ENCODE data around the gene TMC2.
"Not testable (repeated sequence)": the region's sequence is repeated elsewhere in the genome, so short reads cannot be mapped to it uniquely, and the experiment has no call there.

TMC2 gene

DNA sequence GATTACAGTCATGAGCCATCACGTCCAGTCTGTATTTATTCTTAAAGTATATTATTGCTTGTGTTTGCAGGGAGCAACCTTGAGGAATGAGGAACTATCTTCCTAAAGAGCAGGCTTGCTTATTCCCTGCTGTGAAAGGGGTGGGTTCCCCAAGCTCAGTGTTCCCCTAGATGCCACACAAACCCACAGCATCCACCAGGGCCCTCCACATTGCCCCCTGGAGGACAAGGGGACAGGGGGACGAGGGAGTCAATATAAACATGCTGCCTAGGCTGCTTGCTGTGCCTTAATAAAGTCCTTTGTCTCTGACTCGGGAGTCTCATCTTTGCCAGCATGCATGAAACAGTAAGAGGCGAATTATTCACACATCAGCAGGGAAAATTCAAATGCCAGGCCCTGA lies 135.6 kb downstream of the TMC2 start:
- DNase-seq, result no peak

DNA sequence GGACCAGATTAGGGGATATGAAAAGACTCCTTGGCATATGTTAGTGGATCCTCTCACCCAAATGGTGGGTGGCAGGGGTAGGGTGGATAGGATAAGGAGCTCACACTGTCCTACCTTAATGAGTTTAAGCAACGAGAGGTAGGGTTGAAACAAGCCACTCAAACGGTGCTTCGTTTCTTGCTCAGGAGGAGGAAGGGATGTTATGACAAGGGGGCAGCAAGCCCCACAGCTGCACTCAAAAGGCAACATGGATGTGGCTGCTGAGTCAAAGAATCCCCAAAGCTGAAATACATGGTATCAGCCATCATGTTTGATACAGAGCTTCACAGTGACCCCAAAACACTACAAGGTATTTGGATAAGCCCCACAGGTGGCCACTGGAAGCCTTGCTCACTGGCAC lies 136.1 kb downstream of the TMC2 start:
- DNase-seq, result no peak

DNA sequence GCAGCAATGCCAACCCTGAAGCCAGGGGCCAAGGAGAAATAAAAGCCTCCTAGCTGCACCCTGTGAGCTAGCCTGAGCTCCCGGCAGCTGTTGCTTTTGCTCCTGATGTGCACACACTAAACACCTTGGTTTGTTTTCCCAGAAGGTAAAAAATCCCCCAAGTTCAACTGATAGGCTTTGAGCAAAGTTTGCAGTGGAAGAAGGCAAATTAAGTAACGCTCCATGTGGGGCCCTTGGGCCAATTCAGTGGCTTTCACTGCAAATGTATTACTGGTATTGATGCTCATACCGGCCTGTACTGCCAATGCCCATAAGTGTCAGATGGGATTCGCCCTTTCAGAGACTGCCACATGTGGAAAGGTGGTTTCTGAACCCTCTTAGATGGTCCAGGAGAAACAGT lies 137.1 kb downstream of the TMC2 start:
- no peak for DNase-seq

DNA sequence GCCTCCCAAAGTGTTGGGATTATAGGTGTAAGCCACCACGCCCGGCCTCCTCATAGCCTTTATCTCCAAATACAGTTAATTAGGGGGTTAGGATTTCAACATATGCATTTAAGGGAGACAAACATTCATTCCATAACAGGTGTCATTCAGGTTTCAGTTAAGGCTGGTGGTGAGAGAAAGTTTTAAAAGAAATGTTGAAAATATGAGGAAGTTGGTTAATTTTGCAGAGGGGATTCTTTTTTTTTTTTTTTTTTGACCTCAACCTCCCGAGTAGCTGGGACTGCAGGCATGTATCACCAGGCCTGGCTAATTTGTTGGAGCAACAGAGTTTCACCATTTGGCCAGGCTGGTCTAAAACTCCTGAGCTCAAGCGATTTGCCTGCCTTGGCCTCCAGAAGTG lies 143.7 kb downstream of the TMC2 start:
- no peak for DNase-seq

DNA sequence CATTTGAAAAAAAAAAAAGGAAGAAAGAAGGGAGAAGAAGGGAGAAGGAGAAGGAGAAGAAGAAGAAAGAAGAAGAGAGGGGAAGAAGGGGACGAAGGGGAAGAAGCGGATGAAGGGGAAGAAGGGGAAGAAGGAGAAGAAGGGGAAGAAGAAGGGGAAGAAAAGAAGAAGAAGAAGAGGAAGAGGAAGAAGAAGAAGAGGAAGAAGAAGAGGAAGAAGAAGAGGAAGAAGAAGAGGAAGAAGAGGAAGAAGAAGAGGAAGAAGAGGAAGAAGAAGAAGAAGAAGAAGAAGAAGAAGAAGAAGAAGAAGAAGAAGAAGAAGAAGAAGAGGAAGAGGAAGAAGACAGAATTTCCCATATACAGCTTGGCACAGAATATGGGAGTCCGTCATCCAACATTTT lies 145.7 kb downstream of the TMC2 start:
- DNase-seq, result not testable (repeated sequence)

DNA sequence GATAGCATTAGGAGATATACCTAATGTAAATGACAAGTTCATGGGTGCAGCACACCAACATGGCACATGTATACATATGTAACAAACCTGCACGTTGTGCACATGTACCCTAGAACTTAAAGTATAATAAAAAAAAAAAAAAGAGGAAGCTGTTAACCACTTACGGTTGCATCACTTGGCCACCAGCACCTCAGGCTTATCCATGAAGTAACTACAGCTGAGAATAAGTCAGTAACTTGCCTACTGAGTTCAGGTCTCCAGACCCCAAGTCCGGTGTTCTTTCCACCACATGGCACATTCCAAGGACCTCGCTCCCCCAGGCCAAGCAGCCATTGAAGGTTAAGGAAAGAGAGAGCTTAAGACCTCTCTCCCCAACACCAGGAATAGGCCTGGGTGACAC lies 148.4 kb downstream of the TMC2 start:
- DNase-seq, result not testable (repeated sequence)

DNA sequence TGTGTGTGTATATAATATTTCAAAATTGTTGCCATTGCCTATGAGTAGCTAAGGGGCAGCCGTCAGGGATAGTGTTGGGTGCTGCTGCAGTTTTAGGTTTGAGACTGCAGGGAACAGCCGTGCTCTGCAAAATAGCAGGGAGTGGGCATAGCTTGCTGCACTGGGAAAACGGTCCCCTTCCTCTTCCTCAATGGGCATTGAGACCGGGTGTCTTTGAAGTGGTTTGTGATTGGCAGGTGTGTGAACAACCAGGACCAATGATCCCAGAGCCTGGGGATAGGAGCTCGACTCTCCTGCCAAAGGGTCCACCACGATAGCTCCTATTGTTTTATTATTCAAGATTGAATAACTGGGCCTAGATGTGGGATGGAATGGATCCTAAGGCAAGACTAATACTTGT lies 151.1 kb downstream of the TMC2 start:
- no peak for DNase-seq

DNA sequence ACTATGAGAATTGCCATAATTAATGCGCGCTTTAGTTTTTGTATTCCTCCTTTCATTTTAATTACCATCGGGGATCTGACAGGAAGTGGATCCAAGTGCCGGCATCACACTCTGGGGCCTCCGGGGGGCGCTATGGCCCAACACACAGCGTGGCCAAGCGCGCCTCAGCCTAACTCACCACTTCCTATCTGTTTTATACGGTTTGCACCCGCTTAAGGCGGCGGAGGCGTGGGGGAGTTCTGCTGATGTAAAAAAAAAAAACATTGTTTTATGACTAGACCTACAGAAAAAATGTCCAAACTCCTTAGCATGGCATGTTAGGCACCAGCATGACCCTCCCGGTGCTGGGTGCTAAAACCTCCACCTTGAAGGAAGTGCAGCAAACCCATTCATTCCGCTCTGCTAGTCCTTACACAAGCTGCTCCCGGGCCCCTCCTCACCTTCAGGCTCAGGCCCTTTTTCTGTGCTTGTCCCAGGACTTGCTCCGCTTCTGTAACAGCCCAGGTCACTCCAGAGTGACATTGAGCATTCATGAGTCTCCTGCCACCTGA lies 151.7 kb downstream of the TMC2 start:
- DNase-seq, result peak in 7 of 14 donors; percentile 9 to 60 (median 15)

DNA sequence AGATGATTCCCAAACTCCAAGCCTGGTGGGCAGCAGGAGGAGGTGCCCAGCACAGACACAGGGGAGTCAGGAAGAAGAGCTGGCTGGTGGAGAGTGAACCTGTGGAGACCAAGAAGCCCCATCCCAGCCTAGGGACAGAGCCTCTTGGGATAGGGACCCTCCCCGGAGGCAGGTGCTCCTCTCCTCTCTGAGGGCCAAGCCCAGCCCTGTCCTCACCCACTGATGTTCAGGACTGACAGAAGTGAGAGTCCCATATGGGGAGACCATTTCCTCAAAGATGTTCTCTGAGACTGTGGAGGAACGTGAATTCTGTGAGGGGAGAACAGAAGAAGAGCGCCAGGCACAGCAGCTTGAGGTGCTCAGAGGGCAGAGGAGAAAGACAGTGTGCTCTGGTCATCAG lies 153.8 kb downstream of the TMC2 start:
- no peak for DNase-seq

DNA sequence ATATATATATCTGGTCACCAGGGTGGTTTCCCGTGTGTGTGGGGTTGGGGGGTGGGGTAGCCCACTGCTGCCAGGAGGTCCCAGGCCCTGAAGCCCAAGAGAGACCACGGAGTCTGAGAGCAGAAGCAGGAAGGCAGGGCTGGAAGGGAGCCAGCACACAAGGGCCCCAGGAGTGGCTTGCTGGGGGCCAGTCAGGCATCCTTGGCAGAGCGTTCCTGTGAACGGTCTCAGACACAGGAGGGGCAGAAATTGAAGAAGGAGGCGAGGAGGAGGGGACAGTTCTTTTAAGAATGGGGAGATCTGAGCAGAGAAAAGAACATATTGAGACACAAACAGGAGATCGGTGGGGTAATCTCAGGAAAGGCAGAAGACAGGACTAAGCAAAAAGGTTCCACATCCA lies 154.3 kb downstream of the TMC2 start:
- DNase-seq, result no peak

DNA sequence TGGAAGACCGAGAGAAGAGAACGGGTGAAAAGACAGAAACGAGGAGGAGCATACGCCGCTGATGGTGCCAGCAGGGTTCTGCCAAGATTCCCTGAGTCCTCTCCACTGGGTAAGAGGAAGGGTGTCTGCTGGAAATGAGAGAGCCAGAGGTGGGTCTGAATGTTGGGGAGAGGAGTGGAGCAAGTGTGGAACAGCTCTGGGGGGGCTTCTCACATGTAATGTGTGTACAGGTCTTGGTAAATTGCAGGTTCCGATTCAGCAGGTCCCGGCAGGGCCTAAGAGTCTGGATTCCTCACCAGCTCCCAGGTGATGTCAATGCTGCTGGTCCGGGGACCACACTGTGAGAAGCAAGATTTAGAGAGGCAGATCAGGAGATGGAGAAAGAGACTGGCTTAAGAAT lies 154.8 kb downstream of the TMC2 start:
- no peak for DNase-seq
